Stimulated activated CD4-positive, alpha-beta T cell treated with anti-CD3 and anti-CD28 coated beads, Interleukin-15, amount 100 ng/mL, for 1 hour (primary cell): ENCODE measurements around the gene MYL7.
"Not testable (repeated sequence)": the region's sequence is repeated elsewhere in the genome, so short reads cannot be mapped to it uniquely, and the experiment has no call there.

Experiments used
- DNase-seq, 2 donors: peaks; one replicate each; pipeline ENCODE4 v3.0.0-alpha.2; 2020; ENCODE audit warnings: low read depth in 1 of 2, low spot score in 1 of 2

The MYL7 gene

GRCh38 chr7:44141221-44141850 lies at the start of gene MYL7:
TSS of gene MYL7 (minus strand) at chr7:44141332. CDS start at chr7:44141305, 27 bp downstream.
- DNase-seq, result no peak

- no peak for DNase-seq
Measured at GRCh38 chr7:44189993-44190872, 49.1 kb upstream of the MYL7 start.

- no peak for DNase-seq
Measured at GRCh38 chr7:44189286-44189992, 48.3 kb upstream of the MYL7 start, which contains the start of gene GCK. TSS of gene GCK (minus strand) at chr7:44189439. CDS start at chr7:44188953, 486 bp downstream.

GRCh38 chr7:44188480-44189225 lies 47.5 kb upstream of the MYL7 start:
- DNase-seq, result no peak

- DNase-seq, result no peak
Measured at GRCh38 chr7:44187636-44188416, 46.7 kb upstream of the MYL7 start.

- DNase-seq, result no peak
Measured at GRCh38 chr7:44186736-44187135, 45.6 kb upstream of the MYL7 start.

GRCh38 chr7:44185729-44186128 lies 44.6 kb upstream of the MYL7 start:
- no peak for DNase-seq

- DNase-seq, result no peak
Measured at GRCh38 chr7:44184873-44185446, 43.8 kb upstream of the MYL7 start.

- no peak for DNase-seq
Measured at GRCh38 chr7:44184206-44184872, 43.2 kb upstream of the MYL7 start.

GRCh38 chr7:44183386-44183785 lies 42.3 kb upstream of the MYL7 start:
- no peak for DNase-seq

GRCh38 chr7:44182827-44183226 lies 41.7 kb upstream of the MYL7 start:
- DNase-seq, result no peak

GRCh38 chr7:44180631-44181030 lies 39.5 kb upstream of the MYL7 start:
- no peak for DNase-seq

GRCh38 chr7:44177570-44178131 lies 36.5 kb upstream of the MYL7 start:
- DNase-seq, result no peak

GRCh38 chr7:44176486-44176885 lies 35.4 kb upstream of the MYL7 start:
- DNase-seq, result no peak

GRCh38 chr7:44175730-44176129 lies 34.6 kb upstream of the MYL7 start:
- DNase-seq, result no peak

- DNase-seq, result not testable (repeated sequence)
Measured at GRCh38 chr7:44174694-44174948, 33.5 kb upstream of the MYL7 start.

GRCh38 chr7:44173911-44174693 lies 33.0 kb upstream of the MYL7 start:
- DNase-seq, result no peak

- DNase-seq, result no peak
Measured at GRCh38 chr7:44172803-44173424, 31.8 kb upstream of the MYL7 start.
